Measurements from ENCODE around the gene DCC. TPM values are rescaled to one million over a fixed set of nuclear protein-coding genes. Genes with fewer than 3 reads are reported as not detected.

The DCC gene
- total RNA-seq, 1 donor from 2014 or later, result 1.0 TPM

DNA sequence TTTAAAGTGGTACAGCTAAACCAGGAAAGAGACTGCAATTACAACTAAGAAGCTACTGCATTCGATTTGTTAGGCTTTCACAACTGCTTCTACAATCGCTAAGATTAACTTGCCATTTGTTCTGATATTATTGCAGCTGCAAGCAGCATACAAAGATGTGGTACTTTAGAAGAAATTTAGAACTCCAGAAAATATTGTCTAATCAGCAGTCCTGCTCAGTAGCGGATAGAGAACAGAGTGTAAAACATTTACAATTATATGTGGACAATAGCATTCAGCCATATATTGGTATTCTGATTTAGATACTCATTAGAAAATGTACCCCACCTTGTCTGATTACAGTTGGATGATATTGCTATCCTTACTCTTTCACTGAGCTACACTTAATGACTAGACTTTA is 265.3 kb downstream of the DCC start:
- Mint-ChIP-seq H3K9me3 (no peaks in the 10 kb centered on the region), H3K4me3 (no peak overlapping the region), H3K4me1 (peaks cover 7% of the 10 kb centered on the region), H3K27me3 (ENCODE audit: low read depth) (no peaks in the 10 kb centered on the region), H3K27ac (no peak overlapping the region), H3K36me3 (no peaks in the 10 kb centered on the region)
- TF ChIP-seq CTCF (IDR thresholded peaks at IDR 0.05; ENCODE audit: unreplicated experiment), result no peak
- DNase-seq (ENCODE audit: low spot score in 2 of 2, unreplicated experiment in 2 of 2), result no peak

GRCh38 chr18:52607985-52608384 is 268.0 kb downstream of the DCC start:
- H3K27ac Mint-ChIP-seq, result no peak overlapping the region
- H3K9me3 Mint-ChIP-seq, result no peaks in the 10 kb centered on the region
- no peaks in the 10 kb centered on the region for H3K36me3 Mint-ChIP-seq
- TF ChIP-seq CTCF (IDR thresholded peaks at IDR 0.05; ENCODE audit: unreplicated experiment), result no peak
- no peak overlapping the region for H3K4me3 Mint-ChIP-seq
- no peak for DNase-seq (ENCODE audit: low spot score in 2 of 2, unreplicated experiment in 2 of 2)
- peaks cover 3% of the 10 kb centered on the region for H3K4me1 Mint-ChIP-seq
- H3K27me3 Mint-ChIP-seq (ENCODE audit: low read depth), result no peaks in the 10 kb centered on the region

- Mint-ChIP-seq H3K27me3 (ENCODE audit: low read depth) (no peaks in the 10 kb centered on the region), H3K9me3 (no peaks in the 10 kb centered on the region), H3K27ac (no peak overlapping the region), H3K36me3 (no peaks in the 10 kb centered on the region), H3K4me3 (no peak overlapping the region), H3K4me1 (peaks cover 6% of the 10 kb centered on the region)
- no peak for DNase-seq (ENCODE audit: low spot score in 2 of 2, unreplicated experiment in 2 of 2)
- TF ChIP-seq CTCF (IDR thresholded peaks at IDR 0.05; ENCODE audit: unreplicated experiment), result no peak
These were observed 270.6 kb downstream of the DCC start for GRCh38 chr18:52610451-52611115.

DNA sequence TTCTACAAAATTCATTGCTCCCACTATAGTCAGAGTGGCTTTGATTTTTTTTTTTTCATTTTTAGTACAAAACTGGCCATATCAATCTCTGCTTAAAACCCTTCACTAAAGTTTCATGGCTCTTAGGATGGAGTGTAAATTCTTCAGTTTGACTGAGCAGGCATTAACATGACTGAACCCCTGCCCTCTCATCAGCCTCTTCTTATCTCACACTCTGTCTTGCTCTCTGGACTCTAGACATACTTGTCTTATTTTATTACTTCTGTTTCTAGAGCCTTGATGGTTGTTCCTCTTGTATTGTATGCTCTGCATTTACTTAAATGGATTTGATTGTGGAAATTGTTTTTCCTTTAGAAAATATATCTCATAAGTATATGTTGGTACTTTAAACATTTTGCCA is 272.4 kb downstream of the DCC start:
- no peaks in the 10 kb centered on the region for H3K36me3 Mint-ChIP-seq
- H3K9me3 Mint-ChIP-seq, result no peaks in the 10 kb centered on the region
- peaks cover 2% of the 10 kb centered on the region for H3K27me3 Mint-ChIP-seq (ENCODE audit: low read depth)
- no peak for DNase-seq (ENCODE audit: low spot score in 2 of 2, unreplicated experiment in 2 of 2)
- no peak overlapping the region for H3K4me3 Mint-ChIP-seq
- no peak overlapping the region for H3K27ac Mint-ChIP-seq
- TF ChIP-seq CTCF (IDR thresholded peaks at IDR 0.05; ENCODE audit: unreplicated experiment), result no peak
- H3K4me1 Mint-ChIP-seq, result peaks cover 6% of the 10 kb centered on the region

DNA sequence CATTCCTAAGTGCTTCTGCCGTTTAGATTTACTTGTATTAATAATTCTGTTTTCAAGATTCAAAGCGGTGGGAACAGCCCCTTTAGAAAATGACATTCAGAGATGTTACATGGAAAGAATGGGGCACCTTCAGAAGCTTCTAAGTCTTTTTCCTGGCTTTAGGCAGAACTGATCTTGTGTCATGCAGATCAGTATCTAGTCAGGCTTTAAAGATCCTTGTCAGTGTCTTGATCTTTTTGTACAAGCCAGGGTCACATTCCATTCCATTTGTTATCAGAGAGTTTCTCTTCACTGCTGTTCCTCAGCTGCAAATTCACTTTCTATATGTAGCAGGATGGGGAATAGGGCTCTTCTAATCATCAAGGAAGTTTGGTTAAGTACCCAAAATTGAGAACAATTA is 275.3 kb downstream of the DCC start:
- H3K4me1 Mint-ChIP-seq, result peaks cover 6% of the 10 kb centered on the region
- H3K36me3 Mint-ChIP-seq, result no peaks in the 10 kb centered on the region
- no peak for DNase-seq (ENCODE audit: low spot score in 2 of 2, unreplicated experiment in 2 of 2)
- TF ChIP-seq CTCF (IDR thresholded peaks at IDR 0.05; ENCODE audit: unreplicated experiment), result no peak
- peaks cover 2% of the 10 kb centered on the region for H3K27me3 Mint-ChIP-seq (ENCODE audit: low read depth)
- no peak overlapping the region for H3K27ac Mint-ChIP-seq
- H3K9me3 Mint-ChIP-seq, result no peaks in the 10 kb centered on the region
- H3K4me3 Mint-ChIP-seq, result no peak overlapping the region

DNA sequence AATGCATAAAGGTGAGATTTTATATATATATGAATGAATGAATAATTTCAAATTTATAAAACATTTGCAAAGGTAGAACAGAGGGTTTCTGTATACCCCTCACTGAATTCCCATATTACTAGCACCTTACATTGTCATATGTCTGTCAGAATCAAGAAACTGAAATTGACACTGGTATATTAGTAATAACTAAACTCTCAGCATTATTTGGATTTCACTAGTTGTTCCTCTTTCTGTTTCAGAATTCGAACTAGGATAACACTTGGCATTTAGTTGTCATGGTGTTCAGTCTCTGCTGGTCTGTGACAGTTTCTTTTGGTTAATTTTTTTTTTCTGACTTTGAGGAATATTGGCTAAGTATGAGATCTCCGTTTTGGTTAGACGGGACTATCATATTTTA is 275.9 kb downstream of the DCC start:
- TF ChIP-seq CTCF (IDR thresholded peaks at IDR 0.05; ENCODE audit: unreplicated experiment), result no peak
- Mint-ChIP-seq H3K9me3 (no peaks in the 10 kb centered on the region), H3K27ac (no peak overlapping the region), H3K27me3 (ENCODE audit: low read depth) (peaks cover 2% of the 10 kb centered on the region), H3K4me1 (peaks cover 6% of the 10 kb centered on the region), H3K4me3 (no peak overlapping the region), H3K36me3 (no peaks in the 10 kb centered on the region)
- DNase-seq (ENCODE audit: low spot score in 2 of 2, unreplicated experiment in 2 of 2), result no peak
